DMS 273 (cell line): ENCODE measurements around the gene FAM9A.
"Not testable (repeated sequence)": the region's sequence is repeated elsewhere in the genome, so short reads cannot be mapped to it uniquely, and the experiment has no call there.

Source experiments
- DNase-seq: peaks from one replicate; lab custom pipeline; 2025; ENCODE audit not compliant: unreplicated experiment; lab: John Stamatoyannopoulos, UW

The FAM9A gene

GRCh38 chrX:8805046-8805445 is 3.9 kb upstream of the FAM9A start:
- DNase-seq, result no peak

GRCh38 chrX:8803326-8803725 is 2.1 kb upstream of the FAM9A start:
- DNase-seq, result no peak

GRCh38 chrX:8800351-8800750 is 832 bp downstream of the FAM9A start:
- not testable (repeated sequence) for DNase-seq

GRCh38 chrX:8799281-8799680 is 1.9 kb downstream of the FAM9A start:
- DNase-seq, result not testable (repeated sequence)

GRCh38 chrX:8798702-8799101 is 2.5 kb downstream of the FAM9A start:
- DNase-seq, result not testable (repeated sequence)

- DNase-seq, result not testable (repeated sequence)
These were observed 14.1 kb downstream of the FAM9A start for GRCh38 chrX:8787119-8787518.

- no peak for DNase-seq
These were observed 17.0 kb downstream of the FAM9A start for GRCh38 chrX:8784162-8784561.

- DNase-seq, result no peak
These were observed 17.5 kb downstream of the FAM9A start for GRCh38 chrX:8783714-8784098.

GRCh38 chrX:8783097-8783713 is 18.0 kb downstream of the FAM9A start:
- DNase-seq, result peak; percentile 45

- DNase-seq, result no peak
These were observed 18.6 kb downstream of the FAM9A start for GRCh38 chrX:8782595-8782994.

GRCh38 chrX:8781921-8782320 is 19.3 kb downstream of the FAM9A start:
- DNase-seq, result not testable (repeated sequence)

GRCh38 chrX:8773117-8773516 is 28.1 kb downstream of the FAM9A start:
- DNase-seq, result no peak

GRCh38 chrX:8760021-8760420 is 41.2 kb downstream of the FAM9A start:
- no peak for DNase-seq

- DNase-seq, result not testable (repeated sequence)
These were observed 42.5 kb downstream of the FAM9A start for GRCh38 chrX:8758706-8759105.

- not testable (repeated sequence) for DNase-seq
These were observed 43.4 kb downstream of the FAM9A start for GRCh38 chrX:8757609-8758389.

- no peak for DNase-seq
These were observed 45.4 kb downstream of the FAM9A start for GRCh38 chrX:8755813-8756212.

- DNase-seq, result peak; percentile 49
These were observed 46.1 kb downstream of the FAM9A start for GRCh38 chrX:8755116-8755515.

GRCh38 chrX:8749697-8750096 is 51.5 kb downstream of the FAM9A start:
- no peak for DNase-seq

GRCh38 chrX:8748855-8749254 is 52.3 kb downstream of the FAM9A start:
- DNase-seq, result peak; percentile 73

- DNase-seq, result peak; percentile 80
These were observed 58.0 kb downstream of the FAM9A start for GRCh38 chrX:8743126-8743732.

GRCh38 chrX:8741981-8742380 is 59.2 kb downstream of the FAM9A start:
- DNase-seq, result no peak
